IMR-90 (cell line): Measurements from ENCODE around the gene ESF1. TPM values are rescaled to one million over a fixed set of nuclear protein-coding genes. Genes with fewer than 3 reads are reported as not detected.

Experiments
- ATAC-seq: fragments of 200-7000 bp; cut with Tn5 transposase; 2 replicates; pipeline ENCODE4 v1.9.1; 2020; ENCODE audit warnings: low read depth, mild to moderate bottlenecking, moderate library complexity
- BruUV-seq: library from RNA; stranded (reverse); fragments of 400-500 nt; replicated peaks from 2 replicates; lab custom pipeline; 2021; lab: Mats Ljungman, UMichigan
- CTCF ChIA-PET: fragments of 300-600 bp; formaldehyde crosslinking; extraction: SDS; loops from one replicate; lab custom pipeline; 2021; ENCODE audit warnings: antibody characterized with exemption; lab: Yijun Ruan, JAX
- POLR2A ChIA-PET: fragments of 300-600 bp; sonication (Branson Sonifier 250); formaldehyde crosslinking; loops from one replicate; lab custom pipeline; 2022; ENCODE audit warnings: antibody characterized with exemption; ENCODE audit not compliant: unreplicated experiment; lab: Charles Lee
- DNase-seq: peaks from one replicate; pipeline ENCODE4 v3.0.0; 2013
- H2AFZ ChIP-seq: replicated peaks from 2 replicates; pipeline ENCODE3; 2013; ENCODE audit warnings: low read length, mild to moderate bottlenecking; ENCODE audit not compliant: poor library complexity
- H2AK5ac ChIP-seq: 2 replicates; pipeline ENCODE4 v1.6.1; 2013; ENCODE audit warnings: low read depth, low read length, inconsistent platforms
- H2AK9ac ChIP-seq: replicated peaks from 2 replicates; pipeline ENCODE3; 2013; ENCODE audit warnings: mild to moderate bottlenecking, low read depth, low read length, moderate library complexity; ENCODE audit not compliant: poor library complexity
- H2BK120ac ChIP-seq: 2 replicates; pipeline ENCODE4 v1.6.1; 2013; ENCODE audit warnings: low read depth, low read length, inconsistent platforms
- H2BK15ac ChIP-seq: 3 replicates; pipeline ENCODE4 v1.6.1; 2013; ENCODE audit warnings: low read depth, low read length, inconsistent platforms
- H2BK20ac ChIP-seq: 2 replicates; pipeline ENCODE4 v1.6.1; 2013; ENCODE audit warnings: low read depth, mild to moderate bottlenecking, inconsistent platforms, low read length, moderate library complexity
- H2BK5ac ChIP-seq: 2 replicates; pipeline ENCODE4 v1.6.1; 2013; ENCODE audit warnings: mild to moderate bottlenecking, low read depth, low read length, inconsistent platforms; ENCODE audit not compliant: poor library complexity, severe bottlenecking
- H3K14ac ChIP-seq: replicated peaks from 2 replicates; pipeline ENCODE4 v1.6.1; 2013; ENCODE audit warnings: low read depth, low read length, inconsistent platforms
- H3K18ac ChIP-seq: 2 replicates; pipeline ENCODE4 v1.6.1; 2013; ENCODE audit warnings: low read depth, low read length, control low read depth
- H3K23ac ChIP-seq: 2 replicates; pipeline ENCODE4 v1.6.1; 2013; ENCODE audit warnings: low read depth, low read length, inconsistent platforms
- H3K27ac ChIP-seq: 2 replicates; pipeline ENCODE4 v1.5.1; 2013; ENCODE audit warnings: mild to moderate bottlenecking, control low read depth, low read length; ENCODE audit not compliant: insufficient read depth
- H3K27me3 ChIP-seq: 2 replicates; pipeline ENCODE4 v1.6.1; 2013; ENCODE audit warnings: low read length; ENCODE audit not compliant: control insufficient read depth, insufficient read depth
- H3K36me3 ChIP-seq: 2 replicates; pipeline ENCODE4 v1.6.1; 2013; ENCODE audit warnings: low read length, mixed read lengths; ENCODE audit not compliant: control insufficient read depth, insufficient read depth
- H3K4ac ChIP-seq: 2 replicates; pipeline ENCODE4 v1.6.1; 2013; ENCODE audit warnings: low read depth, low read length, inconsistent platforms
- H3K4me1 ChIP-seq: 2 replicates; pipeline ENCODE4 v1.6.1; 2013; ENCODE audit warnings: low read length, mixed read lengths; ENCODE audit not compliant: control insufficient read depth, insufficient read depth
- H3K4me2 ChIP-seq: 2 replicates; pipeline ENCODE4 v1.6.1; 2013; ENCODE audit warnings: low read depth, mild to moderate bottlenecking, control low read depth, low read length, moderate library complexity
- H3K4me3 ChIP-seq: 2 replicates; pipeline ENCODE4 v1.5.1; 2013; ENCODE audit warnings: low read depth, mild to moderate bottlenecking, control low read depth, low read length, moderate library complexity; ENCODE audit not compliant: insufficient read depth
- H3K56ac ChIP-seq: 2 replicates; pipeline ENCODE4 v1.6.1; 2013; ENCODE audit warnings: low read length, inconsistent platforms; ENCODE audit not compliant: insufficient read depth; ENCODE audit errors: extremely low read depth
- H3K79me1 ChIP-seq, 2 experiments: 2 replicates each; pipeline ENCODE4 v1.6.1; 2013; ENCODE audit warnings: low read length in 2 of 2, inconsistent platforms in 1 of 2, low read depth in 1 of 2
- H3K9ac ChIP-seq: 2 replicates; pipeline ENCODE4 v1.6.1; 2013; ENCODE audit warnings: low read depth, low read length, control low read depth
- H3K9me1 ChIP-seq: 2 replicates; pipeline ENCODE4 v1.6.1; 2013; ENCODE audit warnings: low read length, inconsistent platforms; ENCODE audit not compliant: insufficient read depth
- H3K9me3 ChIP-seq: 2 replicates; pipeline ENCODE4 v1.6.1; 2013; ENCODE audit warnings: low read length; ENCODE audit not compliant: control insufficient read depth, insufficient read depth
- H4K20me1 ChIP-seq: 2 replicates; pipeline ENCODE4 v1.6.1; 2013; ENCODE audit warnings: low read length, inconsistent platforms; ENCODE audit not compliant: insufficient read depth
- H4K5ac ChIP-seq: 2 replicates; pipeline ENCODE4 v1.6.1; 2013; ENCODE audit warnings: mild to moderate bottlenecking, low read depth, low read length, control low read depth
- H4K8ac ChIP-seq, 2 experiments: 2 replicates each; pipeline ENCODE4 v1.6.1; 2013; ENCODE audit warnings: low read depth in 2 of 2, low read length in 2 of 2, control low read depth in 1 of 2, inconsistent platforms in 1 of 2
- H4K91ac ChIP-seq: 2 replicates; pipeline ENCODE4 v1.6.1; 2013; ENCODE audit warnings: low read depth, low read length, inconsistent platforms; ENCODE audit not compliant: insufficient read depth
- CEBPB ChIP-seq: IDR thresholded peaks from 2 replicates; pipeline ENCODE4 v1.6.1; 2012; ENCODE audit warnings: low read depth, low read length, improper control_type of control experiment
- MAFK ChIP-seq: IDR thresholded peaks from 2 replicates; pipeline ENCODE4 v1.6.1; 2012; ENCODE audit warnings: low read depth, low read length, improper control_type of control experiment
- MXI1 ChIP-seq: IDR thresholded peaks from 2 replicates; pipeline ENCODE4 v1.6.1; 2012; ENCODE audit warnings: low read depth, mild to moderate bottlenecking, low read length, moderate library complexity, borderline replicate concordance
- NFE2L2 ChIP-seq: fragments of 150-350 bp; IDR thresholded peaks from 2 replicates; pipeline ENCODE4 v1.6.1; 2016; ENCODE audit warnings: low read depth, mild to moderate bottlenecking, low read length
- POLR2A ChIP-seq: IDR thresholded peaks from 2 replicates; pipeline ENCODE4 v1.6.1; 2012; ENCODE audit warnings: mild to moderate bottlenecking, low read depth, low read length
- RFX5 ChIP-seq: IDR thresholded peaks from 2 replicates; pipeline ENCODE4 v1.8.0; 2012; ENCODE audit warnings: low read depth, mild to moderate bottlenecking, low read length, moderate library complexity
- SMC3 ChIP-seq: fragments of 150-350 bp; IDR thresholded peaks from 2 replicates; pipeline ENCODE4 v1.6.1; 2016; ENCODE audit warnings: low read depth, mild to moderate bottlenecking, antibody characterized with exemption, low read length, moderate library complexity
- WGBS, 2 experiments: methylation state at CpG; one replicate each; pipeline versions ENCODE4 v1.1.5 to v1.1.7; 2013; ENCODE audit warnings: missing lambda C conversion rate in 2 of 2; ENCODE audit not compliant: insufficient read length in 1 of 2; ENCODE audit errors: extremely low coverage in 2 of 2; 5-methylcytosine and 5-hydroxymethylcytosine counted together
- dilution Hi-C: fragments of 300-500 bp; cut with HindIII; formaldehyde crosslinking; loops from one replicate; pipeline ENCODE4 v1.14.3; 2018; ENCODE audit warnings: low sequenced_read_pairs; ENCODE audit not compliant: unreplicated experiment
- in situ Hi-C: fragments of 300-500 bp; cut with MboI; formaldehyde crosslinking; loops from 3 replicates; pipeline ENCODE4 v1.14.3; 2019; ENCODE audit warnings: low sequenced_read_pairs, inconsistent platforms, mixed read lengths
- intact Hi-C: fragments of 100-400 bp; cut with micrococcal nuclease; formaldehyde crosslinking; loops from 2 replicates; pipeline ENCODE4 v1.10.0; 2022
- polyA plus RNA-seq, 3 experiments: library from polyadenylated mRNA; depleted of rRNA; stranded (reverse); fragments of >200 nt; gene quantifications; 2 replicates each; pipeline ENCODE4 v1.2.3, GENCODE V29; 2012; ENCODE audit warnings: low replicate concordance in 1 of 3
- total RNA-seq: library from RNA; depleted of rRNA; stranded (reverse); fragments of >200 nt; gene quantifications from 2 replicates; pipeline ENCODE4 v1.2.3, GENCODE V29; 2012
- TF ChIP-seq, protein P1 (sequence below): conservative IDR thresholded peaks from 2 replicates; pipeline ENCODE4 v1.5.1; 2012; ENCODE audit warnings: mild to moderate bottlenecking, low read depth, low read length, improper control_type of control experiment

The ESF1 gene
- total and polyA plus RNA-seq, 2 of the 4 experiments (the other 2 are of a cell fraction) = 2.6 to 2.7 TPM

GRCh38 chr20:13794667-13795066 is 9.9 kb upstream of the ESF1 start:
- no peak overlapping the region for H3K14ac ChIP-seq
- H3K27me3 ChIP-seq = no peaks in the 10 kb centered on the region
- H3K79me1 ChIP-seq = peaks cover 2 to 13% of the 10 kb centered on the region in 2 experiments; a peak in 3 of 4 replicates
- no peak overlapping the region for H3K4me3 ChIP-seq
- H2AK9ac ChIP-seq = no peak overlapping the region
- no peak overlapping the region for H2BK120ac ChIP-seq
- no peak overlapping the region for H4K91ac ChIP-seq
- no peak overlapping the region for H3K56ac ChIP-seq
- no peak overlapping the region for H4K8ac ChIP-seq
- no peak overlapping the region for H2BK20ac ChIP-seq
- no peak overlapping the region for H3K23ac ChIP-seq
- TF ChIP-seq POLR2A (no peak), MAFK (peak; percentile 69), RFX5 (no peak), MXI1 (no peak), SMC3 (no peak), NFE2L2 (no peak), CEBPB (no peak)
- TF ChIP-seq, protein P1, sequence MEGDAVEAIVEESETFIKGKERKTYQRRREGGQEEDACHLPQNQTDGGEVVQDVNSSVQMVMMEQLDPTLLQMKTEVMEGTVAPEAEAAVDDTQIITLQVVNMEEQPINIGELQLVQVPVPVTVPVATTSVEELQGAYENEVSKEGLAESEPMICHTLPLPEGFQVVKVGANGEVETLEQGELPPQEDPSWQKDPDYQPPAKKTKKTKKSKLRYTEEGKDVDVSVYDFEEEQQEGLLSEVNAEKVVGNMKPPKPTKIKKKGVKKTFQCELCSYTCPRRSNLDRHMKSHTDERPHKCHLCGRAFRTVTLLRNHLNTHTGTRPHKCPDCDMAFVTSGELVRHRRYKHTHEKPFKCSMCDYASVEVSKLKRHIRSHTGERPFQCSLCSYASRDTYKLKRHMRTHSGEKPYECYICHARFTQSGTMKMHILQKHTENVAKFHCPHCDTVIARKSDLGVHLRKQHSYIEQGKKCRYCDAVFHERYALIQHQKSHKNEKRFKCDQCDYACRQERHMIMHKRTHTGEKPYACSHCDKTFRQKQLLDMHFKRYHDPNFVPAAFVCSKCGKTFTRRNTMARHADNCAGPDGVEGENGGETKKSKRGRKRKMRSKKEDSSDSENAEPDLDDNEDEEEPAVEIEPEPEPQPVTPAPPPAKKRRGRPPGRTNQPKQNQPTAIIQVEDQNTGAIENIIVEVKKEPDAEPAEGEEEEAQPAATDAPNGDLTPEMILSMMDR = no peak
- in situ Hi-C loops (no loop called here), intact Hi-C loops (no loop called here), dilution Hi-C loops (no loop called here)
- no peak overlapping the region for H3K4me2 ChIP-seq
- H3K27ac ChIP-seq = no peak overlapping the region
- H4K5ac ChIP-seq = no peak overlapping the region
- H3K4me1 ChIP-seq = no peaks in the 10 kb centered on the region
- no TSS peak for BruUV-seq
- H2AK5ac ChIP-seq = no peak overlapping the region
- no peaks in the 10 kb centered on the region for H3K9me1 ChIP-seq
- H2BK5ac ChIP-seq = no peak overlapping the region
- no peaks in the 10 kb centered on the region for H4K20me1 ChIP-seq
- H3K9ac ChIP-seq = no peak overlapping the region
- peaks cover 44% of the 10 kb centered on the region for H3K36me3 ChIP-seq
- ChIA-PET POLR2A (interaction anchor here (0.5 kb wide), 1 partner anchor 23 kb away, joined by 3 read pairs; no protein-coding TSS in a partner anchor), CTCF (no interaction called here)
- no CpG with 5 or more reads among the region's 6 CpGs for WGBS, 2 experiments
- DNase-seq (no peak), ATAC-seq (no peak)
- H2BK15ac ChIP-seq = no peak overlapping the region
- H3K9me3 ChIP-seq = no peaks in the 10 kb centered on the region
- no peak overlapping the region for H3K18ac ChIP-seq
- H3K4ac ChIP-seq = no peak overlapping the region
- no peak overlapping the region for H2AFZ ChIP-seq
